ENCODE results near the gene CHRDL2. TPM values are rescaled to one million over a fixed set of nuclear protein-coding genes. Genes with fewer than 3 reads are reported as not detected.

The CHRDL2 gene
- total and polyA plus RNA-seq, 2 of the 13 experiments (the other 11 are each of a cell fraction or from before 2014, with no cell fraction given) = 0.04 TPM; not detected in 1

DNA sequence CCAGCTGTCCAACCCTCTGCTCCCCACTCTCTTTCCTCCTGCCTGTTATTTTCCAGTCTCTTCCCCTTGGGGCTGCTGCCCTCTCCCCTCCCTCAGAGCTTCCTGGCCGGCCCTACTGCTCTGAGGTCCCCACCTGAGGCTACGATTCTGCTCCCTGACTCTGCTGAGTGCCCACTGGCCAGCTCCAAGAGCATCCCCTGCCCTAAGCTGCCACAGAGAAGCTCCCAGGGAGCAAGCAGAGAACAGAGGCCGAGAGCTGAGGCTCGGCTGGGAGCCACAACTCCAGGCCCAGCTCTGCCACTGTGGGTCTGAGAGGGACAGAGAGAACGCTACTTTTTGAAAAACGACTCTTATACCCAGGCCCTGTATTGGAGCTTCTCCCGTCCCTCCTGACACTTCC is 61.1 kb downstream of the CHRDL2 start:
- H3K4me3 ChIP-seq (replicated peaks in 1 of 3; ENCODE audit: insufficient read depth in 1 of 3, low read depth in 2 of 3, low read length in 3 of 3) = no peak overlapping the region
- no peaks in the 10 kb centered on the region for H3K9me3 ChIP-seq (ENCODE audit: low read length)
- no peaks in the 10 kb centered on the region for H4K20me1 ChIP-seq (ENCODE audit: insufficient read depth, low read length)
- H3K79me2 ChIP-seq (ENCODE audit: insufficient read depth, low read length) = no peaks in the 10 kb centered on the region
- no peak overlapping the region for H3K4me2 ChIP-seq (ENCODE audit: low read depth, low read length)
- TF ChIP-seq ZSCAN25 (CRISPR knock-in tag; IDR thresholded peaks at IDR 0.05) (no peak), ZNF724P (CRISPR knock-in tag; IDR thresholded peaks at IDR 0.05; ENCODE audit: borderline replicate concordance) (no peak), ZNF878 (CRISPR knock-in tag; IDR thresholded peaks at IDR 0.05) (no peak)
- ATAC-seq (no peak), FAIRE-seq (no peak), DNase-seq (ENCODE audit: low spot score) (no peak)
- no peak overlapping the region for H3K9ac ChIP-seq (ENCODE audit: insufficient read depth, low read depth, low read length)
- no peak overlapping the region for H2AFZ ChIP-seq (ENCODE audit: low read length)
- no peaks in the 10 kb centered on the region for H3K36me3 ChIP-seq (replicated peaks in 1 of 2; ENCODE audit: control insufficient read depth in 1 of 2, insufficient read depth in 2 of 2, low read length in 2 of 2)
- intact Hi-C loops (cut with micrococcal nuclease; ENCODE audit: unreplicated experiment) = no loop called here
- BruUV-seq (replicated peaks) = no TSS peak
- peaks cover 8% of the 10 kb centered on the region; the same call in 1 of the 2 replicates for H3K4me1 ChIP-seq (ENCODE audit: insufficient read depth, low read length)
- ChIA-PET CTCF (ENCODE audit: low intra/inter-chr PET ratio, low total read pairs) (no interaction called here), POLR2A (no interaction called here)
- no peak overlapping the region for H3K27ac ChIP-seq (ENCODE audit: extremely low read length, insufficient read depth, low read length)
- 53% methylated on average over 7 of the region's 7 CpGs for WGBS (ENCODE audit: low lambda C conversion rate)
- H3K27me3 ChIP-seq (ENCODE audit: control insufficient read depth in 1 of 2, insufficient read depth in 2 of 2, low read length in 2 of 2) = no peaks in the 10 kb centered on the region
- in situ Hi-C loops (cut with HindIII; ENCODE audit: extremely low pct_ligation_motif_present, low pct_unique_long_range_greater_than_20kb) = no loop called here

DNA sequence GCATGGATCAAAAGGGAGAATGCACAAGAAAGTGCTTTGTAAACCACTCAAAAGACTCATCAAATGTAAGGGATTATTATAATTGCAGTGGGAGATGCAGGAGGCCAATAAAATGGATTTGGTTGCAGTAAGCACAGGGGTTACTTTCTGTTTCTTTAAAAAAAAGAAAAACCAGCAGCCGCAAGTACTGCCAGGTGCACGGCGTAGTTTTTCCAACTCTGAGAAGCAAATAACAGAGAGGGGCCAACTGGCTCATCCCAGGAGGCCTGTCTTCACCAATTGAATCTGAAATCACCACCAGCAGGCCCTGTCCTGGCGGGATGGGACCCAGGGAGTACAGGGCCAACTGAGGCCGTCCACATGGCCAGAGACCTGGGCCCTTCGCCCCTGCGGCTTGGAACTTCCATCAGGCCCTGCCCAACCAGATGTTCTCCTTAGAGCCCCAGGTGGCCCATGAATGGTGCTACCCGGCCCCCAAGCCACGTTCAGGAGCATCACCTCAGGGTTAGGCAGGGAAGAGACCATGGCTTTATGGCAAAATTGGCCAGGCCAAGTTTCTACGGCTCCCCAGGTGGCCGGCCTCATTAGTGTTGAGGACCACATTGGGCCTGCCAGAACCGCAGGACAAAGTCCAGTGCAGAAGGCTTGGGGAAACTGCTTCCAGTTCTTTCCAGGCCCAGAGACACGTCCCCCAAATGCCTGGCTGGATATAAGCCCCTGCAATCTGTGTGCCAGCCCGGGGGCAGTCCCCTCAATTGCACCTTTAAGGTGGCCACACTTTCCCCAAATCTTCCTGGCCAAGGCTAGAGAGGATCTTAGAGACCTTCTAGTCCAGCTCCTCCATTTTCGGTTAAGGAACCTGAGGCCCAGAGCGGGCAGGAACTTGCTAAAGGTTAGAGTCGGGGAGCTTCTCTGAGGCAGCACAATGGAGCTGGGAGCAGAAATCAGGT is 61.7 kb downstream of the CHRDL2 start:
- CTCF ChIA-PET (ENCODE audit: low intra/inter-chr PET ratio, low total read pairs) = no interaction called here
- in situ Hi-C loops (cut with HindIII; ENCODE audit: extremely low pct_ligation_motif_present, low pct_unique_long_range_greater_than_20kb) = no loop called here
- BruUV-seq (replicated peaks) = no TSS peak
- Histone ChIP-seq H3K36me3 (replicated peaks in 1 of 2; ENCODE audit: control insufficient read depth in 1 of 2, insufficient read depth in 2 of 2, low read length in 2 of 2) (no peaks in the 10 kb centered on the region), H3K9me3 (ENCODE audit: low read length) (no peaks in the 10 kb centered on the region), H3K4me2 (ENCODE audit: low read depth, low read length) (no peak overlapping the region), H3K27me3 (ENCODE audit: control insufficient read depth in 1 of 2, insufficient read depth in 2 of 2, low read length in 2 of 2) (no peaks in the 10 kb centered on the region), H2AFZ (ENCODE audit: low read length) (no peak overlapping the region), H3K79me2 (ENCODE audit: insufficient read depth, low read length) (no peaks in the 10 kb centered on the region), H3K27ac (ENCODE audit: extremely low read length, insufficient read depth, low read length) (no peak overlapping the region), H3K9ac (ENCODE audit: insufficient read depth, low read depth, low read length) (no peak overlapping the region), H4K20me1 (ENCODE audit: insufficient read depth, low read length) (no peaks in the 10 kb centered on the region), H3K4me1 (ENCODE audit: insufficient read depth, low read length) (peaks cover 8% of the 10 kb centered on the region; the same call in 1 of the 2 replicates), H3K4me3 (replicated peaks in 1 of 3; ENCODE audit: insufficient read depth in 1 of 3, low read depth in 2 of 3, low read length in 3 of 3) (no peak overlapping the region)
- POLR2A ChIA-PET = no interaction called here
- WGBS (ENCODE audit: low lambda C conversion rate) = 92% methylated on average over 8 of the region's 17 CpGs
- ATAC-seq (no peak), DNase-seq (ENCODE audit: low spot score) (no peak), FAIRE-seq (no peak)
- intact Hi-C loops (cut with micrococcal nuclease; ENCODE audit: unreplicated experiment) = no loop called here
- TF ChIP-seq, protein P1, sequence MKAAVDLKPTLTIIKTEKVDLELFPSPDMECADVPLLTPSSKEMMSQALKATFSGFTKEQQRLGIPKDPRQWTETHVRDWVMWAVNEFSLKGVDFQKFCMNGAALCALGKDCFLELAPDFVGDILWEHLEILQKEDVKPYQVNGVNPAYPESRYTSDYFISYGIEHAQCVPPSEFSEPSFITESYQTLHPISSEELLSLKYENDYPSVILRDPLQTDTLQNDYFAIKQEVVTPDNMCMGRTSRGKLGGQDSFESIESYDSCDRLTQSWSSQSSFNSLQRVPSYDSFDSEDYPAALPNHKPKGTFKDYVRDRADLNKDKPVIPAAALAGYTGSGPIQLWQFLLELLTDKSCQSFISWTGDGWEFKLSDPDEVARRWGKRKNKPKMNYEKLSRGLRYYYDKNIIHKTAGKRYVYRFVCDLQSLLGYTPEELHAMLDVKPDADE (CRISPR knock-in tag; IDR thresholded peaks at IDR 0.05) = no peak
- TF ChIP-seq ATAD3A (CRISPR knock-in tag; IDR thresholded peaks at IDR 0.05) (no peak), IKZF4 (CRISPR knock-in tag; IDR thresholded peaks at IDR 0.05; ENCODE audit: borderline replicate concordance, low read depth, not compliant biosample characterization) (no peak), ZNF550 (CRISPR knock-in tag; IDR thresholded peaks at IDR 0.05; ENCODE audit: borderline replicate concordance) (no peak), SIX1 (CRISPR knock-in tag; IDR thresholded peaks at IDR 0.05; ENCODE audit: borderline replicate concordance) (no peak), PHF21A (CRISPR knock-in tag; IDR thresholded peaks at IDR 0.05) (no peak), RFX5 (IDR thresholded peaks at IDR 0.05; ENCODE audit: low read depth, low read length) (no peak)
- TF ChIP-seq, protein P2, sequence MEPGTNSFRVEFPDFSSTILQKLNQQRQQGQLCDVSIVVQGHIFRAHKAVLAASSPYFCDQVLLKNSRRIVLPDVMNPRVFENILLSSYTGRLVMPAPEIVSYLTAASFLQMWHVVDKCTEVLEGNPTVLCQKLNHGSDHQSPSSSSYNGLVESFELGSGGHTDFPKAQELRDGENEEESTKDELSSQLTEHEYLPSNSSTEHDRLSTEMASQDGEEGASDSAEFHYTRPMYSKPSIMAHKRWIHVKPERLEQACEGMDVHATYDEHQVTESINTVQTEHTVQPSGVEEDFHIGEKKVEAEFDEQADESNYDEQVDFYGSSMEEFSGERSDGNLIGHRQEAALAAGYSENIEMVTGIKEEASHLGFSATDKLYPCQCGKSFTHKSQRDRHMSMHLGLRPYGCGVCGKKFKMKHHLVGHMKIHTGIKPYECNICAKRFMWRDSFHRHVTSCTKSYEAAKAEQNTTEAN (CRISPR knock-in tag; conservative IDR thresholded peaks at IDR 0.05) = no peak
